GM06990 (cell line): ENCODE data around the gene SERAC1.
"Not testable (repeated sequence)": the region's sequence is repeated elsewhere in the genome, so short reads cannot be mapped to it uniquely, and the experiment has no call there.

Experiments used
- DNase-seq: peaks from one replicate; pipeline ENCODE4 v3.0.0-alpha.2; 2011; ENCODE audit not compliant: insufficient read length; ENCODE audit errors: extremely low read depth
- H3K27me3 ChIP-seq: replicated peaks from 2 replicates; pipeline ENCODE4 v1.6.0; 2011; ENCODE audit warnings: low read length; ENCODE audit not compliant: control insufficient read depth, insufficient read depth
- H3K36me3 ChIP-seq: 2 replicates; pipeline ENCODE4 v1.5.1; 2011; ENCODE audit warnings: low read length; ENCODE audit not compliant: control insufficient read depth, insufficient read depth
- H3K4me3 ChIP-seq: replicated peaks from 2 replicates; pipeline ENCODE4 v1.5.1; 2011; ENCODE audit warnings: low read depth, mild to moderate bottlenecking, control low read depth, low read length
- CTCF ChIP-seq: IDR thresholded peaks from 2 replicates; pipeline ENCODE4 v1.5.1; 2011; ENCODE audit warnings: low read length, control low read depth, mild to moderate bottlenecking, inconsistent platforms; ENCODE audit not compliant: insufficient read depth, poor library complexity, severe bottlenecking

The SERAC1 gene

GRCh38 chr6:158175111-158175510, 7.0 kb upstream of the SERAC1 start:
- H3K36me3 ChIP-seq: no peaks in the 10 kb centered on the region
- no peaks in the 10 kb centered on the region for H3K27me3 ChIP-seq
- no peak for DNase-seq
- no peak for TF ChIP-seq CTCF
- H3K4me3 ChIP-seq: no peak overlapping the region

- H3K4me3 ChIP-seq: no peak overlapping the region
- H3K27me3 ChIP-seq: no peaks in the 10 kb centered on the region
- DNase-seq: no peak
- no peak for TF ChIP-seq CTCF
- H3K36me3 ChIP-seq: no peaks in the 10 kb centered on the region
Observed at GRCh38 chr6:158174514-158174913, 6.5 kb upstream of the SERAC1 start.

GRCh38 chr6:158174024-158174423, 6.0 kb upstream of the SERAC1 start:
- DNase-seq: no peak
- H3K36me3 ChIP-seq: no peaks in the 10 kb centered on the region
- no peaks in the 10 kb centered on the region for H3K27me3 ChIP-seq
- H3K4me3 ChIP-seq: no peak overlapping the region
- no peak for TF ChIP-seq CTCF

GRCh38 chr6:158172001-158172400, 3.9 kb upstream of the SERAC1 start:
- Histone ChIP-seq H3K4me3 (no peak overlapping the region), H3K36me3 (no peaks in the 10 kb centered on the region), H3K27me3 (no peaks in the 10 kb centered on the region)
- no peak for TF ChIP-seq CTCF
- no peak for DNase-seq

- no peak for DNase-seq
- Histone ChIP-seq H3K27me3 (no peaks in the 10 kb centered on the region), H3K36me3 (no peaks in the 10 kb centered on the region), H3K4me3 (no peak overlapping the region)
- no peak for TF ChIP-seq CTCF
Observed at GRCh38 chr6:158170656-158171081, 2.6 kb upstream of the SERAC1 start.

- H3K27me3 ChIP-seq, DNase-seq, H3K36me3 ChIP-seq, H3K4me3 ChIP-seq: not testable (repeated sequence)
Observed at GRCh38 chr6:158169634-158170033, 1.6 kb upstream of the SERAC1 start.
